ENCODE data around the gene KLHL40. TPM values are rescaled to one million over a fixed set of nuclear protein-coding genes. Genes with fewer than 3 reads are reported as not detected.

Gene KLHL40
- total and polyA plus RNA-seq, 2 donors (not counting 3 experiments of a cell fraction or from before 2014, with no cell fraction given) = not detected

GRCh38 chr3:42688487-42689420 lies 3.4 kb downstream of the KLHL40 start:
- no peak overlapping the region for H3K4me3 ChIP-seq (replicated peaks in 1 of 3; ENCODE audit: insufficient read depth in 1 of 3, low read depth in 1 of 3, low read length in 3 of 3)
- BruUV-seq (replicated peaks) = no TSS peak
- H4K20me1 ChIP-seq (replicated peaks; ENCODE audit: control insufficient read depth, extremely low read depth, insufficient read depth, low read length) = no peaks in the 10 kb centered on the region
- FAIRE-seq (no peak), DNase-seq (ENCODE audit: low read depth, low spot score) (no peak)
- H3K9me1 ChIP-seq (replicated peaks; ENCODE audit: control insufficient read depth, extremely low read depth, insufficient read depth, low read length) = no peaks in the 10 kb centered on the region
- ChIA-PET CTCF (no interaction called here), POLR2A (no interaction called here)
- dilution Hi-C loops (cut with MboI; ENCODE audit: extremely low pct_ligation_motif_present, low sequenced_read_pairs) (no loop called here), intact Hi-C loops (cut with micrococcal nuclease) (no loop called here)
- no peak overlapping the region for H3K27ac ChIP-seq (ENCODE audit: insufficient read depth, low read depth, low read length)
- H3K36me3 ChIP-seq (ENCODE audit: control insufficient read depth in 2 of 2, extremely low read depth in 1 of 2, insufficient read depth in 2 of 2, low read length in 2 of 2) = no peaks in the 10 kb centered on the region
- H3K9me3 ChIP-seq (replicated peaks; ENCODE audit: control insufficient read depth, insufficient read depth, low read length) = no peaks in the 10 kb centered on the region
- H3K4me2 ChIP-seq (ENCODE audit: insufficient read depth, low read length) = no peak overlapping the region
- no peak for TF ChIP-seq MAX (IDR thresholded peaks at IDR 0.05; ENCODE audit: insufficient read depth, insufficient read length)
- TF ChIP-seq MYC (IDR thresholded peaks at IDR 0.05; ENCODE audit: low read depth, low read length) = no peak
- TF ChIP-seq CTCF (IDR thresholded peaks at IDR 0.05; ENCODE audit: extremely low read depth in 1 of 2, insufficient read depth in 1 of 2, low read depth in 1 of 2, low read length in 2 of 2) = no peak
- no peak for TF ChIP-seq FOS (IDR thresholded peaks at IDR 0.05; ENCODE audit: borderline replicate concordance, insufficient read depth, low read length)
- no peak for TF ChIP-seq POLR2A (IDR thresholded peaks at IDR 0.05; ENCODE audit: low read depth, low read length)
- no peak for TF ChIP-seq GATA2 (IDR thresholded peaks at IDR 0.05; ENCODE audit: insufficient read depth, insufficient read length, low read depth, low read length)
- TF ChIP-seq EZH2 (IDR thresholded peaks at IDR 0.05; ENCODE audit: borderline replicate concordance, low read depth, low read length, severe bottlenecking) = no peak
- no peak for TF ChIP-seq JUN (IDR thresholded peaks at IDR 0.05; ENCODE audit: borderline replicate concordance, insufficient read depth, insufficient read length, low read depth)
- no peak for TF ChIP-seq POLR2AphosphoS5 (IDR thresholded peaks at IDR 0.05; ENCODE audit: insufficient read depth, low read depth, low read length)
- peaks cover 12 to 16% of the 10 kb centered on the region in 2 experiments for H3K27me3 ChIP-seq (ENCODE audit: control insufficient read depth in 2 of 2, insufficient read depth in 2 of 2, low read length in 2 of 2)
- H3K4me1 ChIP-seq (ENCODE audit: control insufficient read depth, extremely low read depth, insufficient read depth, low read length) = no peaks in the 10 kb centered on the region
- no peaks in the 10 kb centered on the region for H3K79me2 ChIP-seq (ENCODE audit: control insufficient read depth, insufficient read depth, low read length)
- H2AFZ ChIP-seq (ENCODE audit: low read depth, low read length) = no peak overlapping the region
- no peak overlapping the region for H3K9ac ChIP-seq (replicated peaks; ENCODE audit: extremely low read depth, insufficient read depth, low read length)
